ENCODE measurements around the gene CRYBA2.
A peak's percentile ranks its signal among the peaks of the same experiment; 100 is the strongest.

Gene CRYBA2

DNA sequence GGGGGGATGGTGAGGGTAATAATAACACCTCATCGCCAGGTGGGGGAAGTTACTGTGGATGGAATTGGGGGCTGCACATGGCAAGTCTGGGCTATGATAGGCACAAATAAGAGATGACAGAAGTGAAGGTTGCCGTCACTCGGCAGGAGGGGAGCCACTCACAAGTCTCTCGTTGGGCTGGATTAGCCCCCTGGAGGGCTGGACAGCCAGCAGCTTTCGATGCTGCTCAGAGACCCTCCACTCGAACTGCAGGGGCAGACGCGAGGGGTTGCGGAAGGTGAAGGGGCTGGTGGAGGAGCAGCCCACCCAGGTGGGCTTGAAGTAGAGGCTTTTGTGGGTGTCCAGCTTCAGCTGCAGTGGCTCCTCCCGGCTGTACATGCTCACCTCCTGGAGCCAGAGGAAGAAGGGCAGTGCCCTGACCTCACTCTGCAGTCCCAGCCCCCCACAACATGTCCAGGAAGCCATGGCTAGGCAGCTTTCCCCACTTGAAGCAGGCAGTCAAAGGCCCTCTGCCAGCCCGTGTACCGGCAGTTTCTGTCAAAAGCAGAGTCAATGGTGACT is 29.9 kb upstream of the CRYBA2 start:
- no peak for DNase-seq (ENCODE audit: low spot score)

DNA sequence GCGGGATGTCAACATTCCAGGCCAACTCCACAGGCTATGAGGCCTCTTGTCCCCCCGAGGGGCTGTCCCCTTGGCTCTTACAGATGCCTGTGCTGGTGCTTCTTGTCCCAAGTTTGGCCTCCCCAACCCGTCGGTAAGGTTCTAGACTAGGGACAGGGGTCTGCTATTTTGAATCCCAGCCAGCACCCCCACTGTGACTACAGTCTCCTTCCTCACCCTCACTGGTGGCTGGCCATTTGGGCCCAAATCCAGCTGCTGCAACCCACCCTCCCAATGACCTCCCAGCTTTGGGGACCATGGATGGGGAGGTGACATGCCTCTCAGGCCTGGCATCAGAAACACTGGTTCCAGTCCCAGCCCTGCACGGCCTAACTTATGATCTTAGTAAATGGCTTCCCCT is 29.4 kb upstream of the CRYBA2 start:
- no peak for DNase-seq (ENCODE audit: low spot score)

DNA sequence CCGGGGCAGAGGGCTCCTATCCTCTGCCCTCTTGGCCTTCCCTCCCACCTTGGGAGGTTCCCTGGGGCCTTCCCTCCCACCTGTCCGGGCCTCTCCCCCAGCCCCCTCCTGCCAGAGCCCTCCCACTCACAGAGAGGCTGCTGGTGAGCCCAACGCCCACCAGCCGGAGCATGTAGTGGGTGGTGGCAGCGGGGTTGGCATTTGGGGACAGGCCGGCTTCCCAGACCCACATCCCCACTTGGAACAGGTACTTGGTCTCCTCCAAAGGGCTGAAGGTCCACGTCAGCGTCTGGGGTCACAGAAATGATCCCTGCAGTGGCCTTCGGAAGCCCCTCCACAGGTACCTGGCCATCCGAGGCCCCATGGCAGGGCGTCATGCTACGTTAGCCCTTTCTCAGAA is 28.8 kb upstream of the CRYBA2 start:
- no peak for DNase-seq (ENCODE audit: low spot score)

DNA sequence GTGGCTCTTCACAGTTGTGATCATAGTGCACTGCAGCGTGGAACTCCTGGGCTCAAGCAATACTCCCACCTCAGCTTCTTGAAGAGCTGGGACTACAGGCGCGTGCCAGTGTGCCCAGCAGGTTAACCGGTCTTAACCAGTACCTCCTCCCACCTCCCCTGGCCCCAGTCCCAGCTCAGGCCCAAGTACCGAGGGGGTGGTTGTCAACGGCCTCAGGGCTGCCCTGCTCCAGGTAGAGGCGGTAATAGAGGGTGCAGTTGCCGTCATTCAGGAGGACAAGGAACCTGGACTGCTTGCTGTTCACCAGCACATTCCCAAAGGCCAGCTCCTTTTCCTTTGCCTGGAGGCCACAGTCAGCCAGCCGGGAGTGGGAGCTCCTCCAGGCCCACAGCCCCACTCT is 28.4 kb upstream of the CRYBA2 start:
- no peak for DNase-seq (ENCODE audit: low spot score)

DNA sequence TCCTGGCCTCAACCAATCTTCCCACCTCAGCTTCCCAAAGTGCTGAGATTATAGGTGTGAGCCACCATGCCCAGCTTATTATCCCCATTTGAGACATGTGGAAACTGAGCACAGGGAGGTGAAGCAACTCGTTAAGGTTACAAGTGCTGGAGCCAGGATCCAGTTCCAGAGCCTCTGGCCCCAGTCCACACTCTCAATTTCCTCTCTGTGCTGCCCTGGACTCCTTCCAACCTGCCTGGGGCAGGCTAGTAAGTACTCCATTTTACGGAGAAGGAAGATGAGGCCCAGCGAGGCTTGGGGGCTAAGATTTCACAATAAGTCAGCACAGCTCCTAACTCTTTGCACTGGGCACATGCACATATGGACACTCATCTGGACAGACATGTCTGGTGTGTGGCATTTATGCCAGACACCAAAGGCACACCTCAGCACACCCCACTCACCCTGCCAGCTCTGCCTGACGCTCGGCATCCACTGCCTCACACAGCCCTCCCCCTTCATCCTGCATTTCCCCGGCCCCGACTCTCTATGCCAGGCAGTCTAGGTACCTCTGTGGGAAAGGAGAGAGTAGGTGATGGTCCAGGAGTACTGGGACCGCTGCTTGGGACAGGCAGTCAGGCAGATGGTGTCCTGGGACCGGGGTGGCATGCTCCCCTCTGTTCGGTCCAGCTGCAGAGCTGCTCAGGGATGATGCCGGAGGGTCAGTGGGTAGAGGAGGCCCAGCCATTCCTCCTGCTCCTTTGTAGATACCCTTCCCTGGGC is 27.6 kb upstream of the CRYBA2 start:
- DNase-seq (ENCODE audit: low spot score), result no peak

DNA sequence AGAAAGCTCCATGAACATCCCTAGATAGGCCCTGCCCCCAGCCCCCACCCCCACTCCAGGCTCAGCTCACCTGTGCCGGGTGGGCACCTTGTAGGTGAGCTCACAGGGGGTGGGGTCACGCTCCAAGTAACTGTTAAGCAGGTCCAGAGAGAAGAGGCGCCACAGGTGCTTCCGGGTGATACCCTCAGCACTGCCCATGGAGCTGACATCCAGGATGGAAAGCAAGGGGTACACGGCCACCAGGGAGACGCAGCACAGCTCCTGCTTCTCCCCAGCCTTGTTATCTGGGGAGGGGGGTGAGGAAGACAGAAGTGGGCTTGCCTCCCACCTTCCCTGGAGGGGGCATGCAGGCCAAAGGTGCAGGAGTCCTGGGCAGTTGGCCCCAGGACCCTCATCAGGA is 26.2 kb upstream of the CRYBA2 start:
- no peak for DNase-seq (ENCODE audit: low spot score)

DNA sequence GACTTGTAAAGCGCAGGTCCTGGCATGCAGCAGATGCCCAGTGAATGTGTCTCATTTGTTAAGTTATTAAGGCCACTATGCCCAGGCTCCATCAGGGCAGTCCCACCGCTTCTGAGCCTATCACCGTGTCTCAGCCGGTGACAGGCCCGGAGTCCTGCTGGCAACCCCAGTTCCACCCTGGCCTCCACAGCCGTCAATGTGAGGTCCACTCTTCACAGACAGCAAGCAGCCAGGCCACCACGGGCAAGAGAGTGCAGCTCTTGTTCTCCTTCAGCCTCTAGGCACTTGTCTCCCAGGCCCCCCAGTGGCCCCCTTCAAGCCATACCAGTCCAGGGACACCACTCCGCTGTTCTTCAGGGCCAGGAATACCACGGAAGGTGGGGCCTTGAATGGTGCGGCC is 25.5 kb upstream of the CRYBA2 start:
- no peak for DNase-seq (ENCODE audit: low spot score)

DNA sequence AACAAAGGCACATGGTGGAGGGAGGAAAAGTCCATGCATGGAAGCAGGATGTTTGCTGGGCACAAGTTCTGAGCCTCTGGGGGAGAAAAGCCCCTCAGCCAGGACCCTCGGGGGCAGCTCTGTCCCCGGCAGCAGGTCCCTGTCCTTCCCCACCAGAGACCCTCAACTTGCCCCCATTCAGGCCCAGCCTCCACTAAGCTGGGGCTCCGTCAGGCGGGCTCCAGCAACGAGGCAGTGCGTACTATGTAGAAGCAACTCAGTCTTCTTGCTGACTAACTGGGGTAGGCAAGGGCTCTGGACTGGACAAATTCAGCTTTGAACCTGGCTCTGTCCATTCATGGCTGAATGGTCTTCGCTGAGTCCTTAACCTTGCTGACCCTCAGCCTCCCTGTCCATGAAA is 25.1 kb upstream of the CRYBA2 start:
- no peak for DNase-seq (ENCODE audit: low spot score)

DNA sequence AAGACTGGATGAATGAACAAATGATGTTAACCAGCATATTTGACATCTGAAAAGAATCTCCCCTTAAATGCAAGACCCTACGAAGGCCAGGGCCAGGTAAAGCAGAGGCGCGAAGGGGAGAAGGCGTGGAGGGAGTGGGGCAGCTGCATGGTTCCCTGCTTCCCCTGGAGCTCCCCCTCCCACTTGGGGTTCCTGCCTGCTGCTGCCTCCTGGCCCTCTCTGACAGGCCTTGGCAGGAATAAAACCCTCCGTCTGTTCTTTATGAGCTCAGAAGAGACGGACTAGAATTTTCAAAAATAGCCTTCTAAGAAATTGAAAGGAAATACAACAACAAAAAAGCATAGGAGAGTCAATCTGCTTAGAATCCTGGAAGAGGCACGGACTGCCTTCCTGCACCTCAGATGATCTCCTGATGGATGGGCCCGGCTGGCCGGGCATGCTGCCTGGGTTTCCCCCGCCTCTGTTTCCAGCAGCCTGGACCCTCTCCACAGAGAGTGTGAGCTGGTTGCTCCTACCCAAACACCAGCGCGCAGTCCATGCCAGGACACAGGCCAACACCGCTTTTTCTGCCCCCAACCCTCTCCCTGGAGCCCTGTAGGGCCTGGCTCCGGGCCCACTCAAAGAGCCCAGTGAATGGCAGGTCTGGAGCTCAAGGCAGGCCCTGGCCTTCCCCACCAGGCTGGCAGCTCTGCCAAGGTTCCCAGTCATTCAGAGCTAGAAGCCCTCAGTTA is 24.1 kb upstream of the CRYBA2 start:
- no peak for DNase-seq (ENCODE audit: low spot score)

DNA sequence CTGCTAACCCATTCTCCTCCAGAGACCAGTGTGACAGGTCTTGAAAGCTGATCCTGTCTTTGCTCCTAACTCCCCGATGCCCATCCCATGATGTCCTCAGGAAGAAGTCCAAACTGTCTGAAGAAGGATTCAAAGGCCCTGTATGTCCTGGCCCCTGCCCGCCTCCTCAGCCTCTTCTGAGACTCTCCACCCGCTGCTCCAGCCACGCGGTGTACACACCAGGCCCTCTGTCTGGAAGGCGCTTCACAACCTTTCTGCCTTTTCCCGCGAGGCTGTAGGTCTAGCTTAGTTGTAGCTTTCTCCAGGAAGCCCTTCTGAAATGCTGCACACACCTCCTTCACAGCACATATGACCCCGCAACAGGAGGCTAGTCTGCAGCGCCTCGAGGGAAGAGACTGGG is 23.5 kb upstream of the CRYBA2 start:
- DNase-seq (ENCODE audit: low spot score), result no peak

DNA sequence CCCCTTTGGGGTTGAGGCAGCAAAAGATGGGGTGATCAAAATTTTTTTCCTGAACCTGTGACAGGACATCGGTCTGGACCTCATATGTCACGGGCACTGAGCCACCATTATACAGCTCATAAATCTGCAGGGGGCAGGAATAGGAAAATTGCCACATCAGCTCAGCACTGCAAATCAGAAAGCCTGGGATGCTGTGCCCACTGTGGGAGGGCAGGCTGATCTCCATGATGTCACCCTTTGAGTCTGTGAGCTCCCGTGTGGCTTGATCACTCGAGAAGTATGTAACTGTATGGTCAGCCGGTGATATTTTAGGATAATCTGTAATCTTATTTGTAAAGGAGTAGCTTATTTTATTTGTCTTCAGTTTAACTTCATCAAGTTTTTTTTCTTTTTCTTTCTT is 17.7 kb upstream of the CRYBA2 start:
- no peak for DNase-seq (ENCODE audit: low spot score)

DNA sequence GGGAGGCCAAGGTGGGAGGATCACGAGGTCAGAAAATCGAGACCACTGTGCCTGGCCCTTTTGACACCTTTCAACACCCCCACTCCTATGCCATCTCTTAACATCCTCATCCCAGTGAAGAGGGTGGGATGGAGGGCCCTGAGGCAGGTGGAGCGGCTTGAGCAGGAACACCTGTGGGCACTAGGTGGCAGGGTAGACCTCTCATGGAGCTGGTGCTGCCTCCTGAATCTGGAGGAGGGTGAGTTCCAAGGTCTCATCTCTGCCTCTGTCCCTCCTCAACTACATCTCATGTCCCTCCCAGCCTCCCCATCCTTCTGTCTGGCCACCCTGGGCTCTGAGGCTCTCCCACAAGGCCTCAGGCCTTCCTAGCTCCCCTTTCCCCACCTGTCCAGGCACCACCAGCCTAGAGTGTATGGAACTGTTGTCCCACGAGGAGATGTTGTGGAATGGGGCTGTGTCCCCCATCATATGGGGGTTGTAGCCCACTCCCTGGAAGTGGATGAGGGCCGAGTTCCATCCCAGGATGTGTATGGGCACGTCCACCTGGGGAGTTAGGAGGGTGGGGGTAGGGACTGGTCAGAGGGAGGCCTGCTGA is 17.0 kb upstream of the CRYBA2 start:
- DNase-seq (ENCODE audit: low spot score), result peak; percentile 45

DNA sequence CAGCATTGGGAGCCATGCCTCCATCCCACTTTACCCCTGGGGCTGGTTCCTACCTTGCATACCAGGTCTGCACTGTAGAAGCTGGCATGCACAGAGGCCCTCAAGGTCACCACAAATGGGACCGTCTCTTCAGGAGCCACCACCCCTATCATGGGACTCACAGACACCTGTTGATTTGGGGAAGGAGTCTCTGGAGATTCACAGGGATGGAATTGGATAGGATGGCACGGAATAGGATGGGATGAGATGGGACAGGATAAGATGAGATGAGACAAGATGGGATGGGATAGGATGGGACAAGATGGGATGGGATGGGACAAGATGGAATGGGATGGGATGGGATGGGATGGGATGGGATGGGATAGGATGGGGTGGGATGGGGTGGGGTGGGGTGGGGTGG is 16.1 kb upstream of the CRYBA2 start:
- no peak for DNase-seq (ENCODE audit: low spot score)

DNA sequence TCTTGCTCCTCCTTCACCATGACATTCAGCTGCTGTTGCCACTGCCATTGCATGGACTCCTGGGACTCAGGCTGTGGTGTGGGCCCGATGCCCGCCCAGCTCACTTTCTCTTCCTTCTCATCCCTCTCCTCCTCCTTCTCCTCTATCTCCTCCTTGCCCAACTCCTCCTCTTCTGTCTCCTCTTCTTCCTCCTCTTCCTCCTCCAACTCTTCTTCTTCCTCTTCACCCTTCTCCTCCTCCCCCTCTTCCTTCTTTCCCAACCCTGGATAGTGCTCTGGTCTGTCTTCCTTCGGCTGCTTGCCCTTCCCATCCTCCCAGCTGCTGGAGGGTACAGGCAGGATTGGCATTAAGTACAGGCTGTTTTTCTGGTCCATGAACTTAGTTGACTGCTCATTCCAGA is 10.8 kb upstream of the CRYBA2 start:
- DNase-seq (ENCODE audit: low spot score), result no peak

DNA sequence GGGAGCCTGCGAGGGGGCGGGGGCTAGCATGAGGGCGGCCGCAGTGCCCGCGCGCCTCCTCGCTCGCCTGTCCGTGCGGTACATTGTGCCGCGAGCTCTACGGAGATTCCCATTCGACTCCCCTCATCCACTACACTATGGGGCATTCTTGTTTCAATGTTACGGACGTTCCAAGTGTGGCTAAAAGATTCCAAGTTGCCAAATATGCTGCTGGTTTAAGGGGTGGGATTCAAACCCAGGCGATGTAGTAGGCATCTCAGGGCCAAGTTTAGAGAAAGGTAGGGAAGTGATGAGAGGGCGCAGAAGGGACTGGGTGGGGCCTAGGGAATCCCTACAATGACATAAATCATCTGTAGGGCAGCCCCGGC is 10.0 kb upstream of the CRYBA2 start:
- no peak for DNase-seq (ENCODE audit: low spot score)

DNA sequence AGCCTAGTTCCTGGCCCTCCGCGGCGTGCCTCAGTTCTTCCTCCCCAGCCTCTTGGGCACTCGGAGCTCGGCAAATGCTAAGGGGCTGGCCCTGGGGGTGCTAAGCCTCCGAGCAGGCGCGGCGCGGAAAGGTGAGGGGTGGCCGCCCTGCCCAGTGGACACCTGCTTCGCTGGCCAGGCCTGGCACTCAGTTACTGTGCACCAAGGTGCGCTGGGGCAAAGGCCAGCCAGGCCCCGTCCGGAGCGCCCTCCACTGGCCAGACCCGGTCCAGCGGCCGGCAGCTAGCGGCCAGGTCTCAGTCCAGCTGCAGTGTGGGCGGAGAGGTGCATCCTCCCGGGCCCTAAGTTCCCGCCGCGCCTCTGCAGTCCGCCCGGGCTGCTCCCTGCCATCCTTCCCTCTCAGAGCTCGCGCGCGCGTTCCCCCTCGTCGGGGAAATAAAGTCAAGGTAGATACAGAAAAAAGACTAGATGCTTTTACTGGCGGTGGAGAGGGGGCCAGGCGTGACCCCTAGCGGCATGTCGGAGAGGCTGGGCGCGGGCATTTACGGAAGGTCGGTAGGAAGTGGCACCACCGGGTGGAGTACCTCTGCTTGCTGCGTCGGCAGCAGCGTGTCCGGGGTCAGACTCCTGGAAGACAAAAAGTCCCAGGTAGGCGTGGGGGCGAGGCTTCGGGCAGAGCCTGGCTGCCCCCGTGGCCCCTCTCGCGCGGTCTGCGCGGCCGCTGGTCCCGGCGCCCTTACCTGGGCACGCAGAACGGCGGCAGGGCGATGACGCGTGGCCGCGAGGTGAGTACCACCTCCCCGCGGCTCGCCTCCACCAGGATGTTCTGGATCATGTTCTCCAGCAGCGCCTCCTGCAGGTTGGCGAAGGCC is 9.4 kb upstream of the CRYBA2 start:
- peak; percentile 86 for DNase-seq (ENCODE audit: low spot score)

DNA sequence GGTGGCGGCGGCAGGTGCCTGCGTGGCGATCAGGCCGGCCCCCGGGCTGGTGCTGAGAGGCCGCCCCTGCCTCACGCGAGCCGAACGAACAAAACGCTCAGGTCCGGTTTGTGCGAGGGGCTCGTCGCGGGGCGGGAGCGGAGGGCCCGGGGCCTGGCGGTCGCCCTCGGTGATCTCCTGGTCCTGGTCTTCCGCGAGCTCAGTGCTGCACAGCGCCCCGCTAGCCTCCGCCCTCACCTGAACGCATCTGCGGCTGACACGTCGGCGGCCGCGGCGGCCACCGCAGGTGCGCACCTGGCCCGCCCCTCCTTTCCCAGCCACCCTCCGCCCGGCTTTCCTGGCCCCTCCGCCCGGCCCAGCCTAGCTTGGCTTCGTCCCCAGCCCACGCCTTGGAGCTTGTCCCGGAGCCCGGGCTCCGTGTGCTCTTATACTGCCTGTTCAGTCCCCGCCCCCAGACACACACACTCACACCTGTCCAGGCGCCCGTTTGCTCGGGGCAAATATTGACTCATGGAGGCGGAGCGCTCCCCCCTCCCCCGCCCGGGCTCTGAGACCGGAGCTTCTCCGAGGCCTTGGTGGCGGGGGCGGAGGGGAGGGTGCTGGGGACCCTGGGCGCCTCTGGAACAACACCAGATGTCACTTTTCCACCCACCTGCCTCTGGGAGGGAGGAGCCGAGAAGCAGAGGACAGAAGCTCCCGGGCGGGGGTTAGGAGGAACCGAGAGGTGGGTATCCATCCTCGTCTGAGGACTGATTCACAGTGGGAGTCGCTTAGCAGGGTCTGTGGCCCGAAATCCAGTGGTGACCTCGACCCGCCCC is 8.6 kb upstream of the CRYBA2 start:
- peak; percentile 93 for DNase-seq (ENCODE audit: low spot score)

DNA sequence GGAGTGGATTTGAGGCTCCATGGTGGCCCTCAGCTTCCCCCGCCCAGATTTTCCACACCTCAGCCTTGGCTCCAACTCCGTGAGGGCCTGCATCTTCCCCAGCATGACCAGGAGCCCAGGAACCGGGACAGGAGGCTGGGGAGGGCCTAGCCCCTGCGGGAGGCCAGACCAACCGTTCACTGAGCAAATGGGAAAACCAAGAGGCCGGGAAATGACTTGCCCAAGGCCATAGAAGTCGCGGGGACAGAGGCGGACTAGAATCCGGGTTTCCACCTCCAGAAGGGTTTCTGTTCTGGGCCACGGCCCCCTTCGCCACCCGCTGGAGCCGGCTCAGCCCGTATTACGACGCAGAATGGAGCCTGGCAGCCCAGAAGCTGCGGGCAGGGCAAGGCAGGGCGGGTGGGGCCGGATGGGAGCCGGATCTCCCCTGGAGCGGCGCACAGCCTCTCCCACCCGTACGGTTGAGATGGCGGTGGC is 7.9 kb upstream of the CRYBA2 start:
- no peak for DNase-seq (ENCODE audit: low spot score)

DNA sequence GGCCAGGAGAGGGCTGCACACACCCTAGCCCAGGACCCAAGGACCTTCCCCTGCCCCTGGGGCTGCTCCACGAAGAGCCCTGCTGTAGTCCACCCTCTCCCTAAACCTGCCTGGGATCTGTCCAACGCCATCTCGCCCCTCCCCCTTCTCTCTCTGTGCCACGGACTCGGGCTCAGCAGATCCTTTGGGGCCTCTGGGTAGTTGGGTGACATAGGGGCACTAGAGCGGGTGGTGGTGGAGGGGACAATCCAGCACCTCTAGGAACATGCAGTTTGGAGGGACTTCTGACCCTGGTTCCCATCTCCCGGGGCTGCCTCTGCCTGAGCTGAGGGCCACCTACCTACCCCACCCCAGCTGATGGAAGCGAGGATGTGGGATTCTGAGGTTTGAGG is 7.3 kb upstream of the CRYBA2 start:
- peak; percentile 73 for DNase-seq (ENCODE audit: low spot score)

DNA sequence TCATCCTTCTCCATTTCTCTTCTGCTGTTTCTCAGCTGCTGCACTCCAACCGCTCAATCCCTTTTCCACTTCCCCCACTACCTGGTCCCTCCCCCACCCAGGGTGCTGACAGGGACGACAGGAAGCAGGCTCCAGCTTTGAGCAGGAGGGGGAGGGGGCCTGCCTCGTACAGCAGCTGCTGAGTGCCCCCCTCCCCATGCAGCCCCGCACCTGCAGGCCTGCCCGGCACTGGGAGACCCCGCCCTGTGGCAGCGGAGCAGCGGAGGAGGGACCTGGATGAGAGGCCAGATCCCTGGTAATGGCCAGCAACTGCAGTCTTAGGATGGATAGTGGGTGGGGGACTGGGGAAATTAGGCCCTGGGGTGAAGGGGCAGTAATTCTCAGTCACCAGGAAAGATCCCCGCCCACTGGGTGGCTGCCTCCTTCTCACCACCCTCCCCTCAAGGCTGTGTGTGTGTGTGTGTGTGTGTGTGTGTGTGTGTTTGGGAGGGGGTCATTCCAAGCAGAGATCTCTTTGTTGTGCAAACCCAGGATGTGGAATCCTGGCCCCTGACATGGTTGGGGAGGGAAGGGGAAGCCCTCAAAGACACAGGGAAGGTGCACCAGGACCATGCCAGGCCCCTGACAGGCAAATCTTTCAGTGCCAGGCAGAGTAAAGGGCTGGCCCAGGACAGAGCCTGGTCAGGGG is 6.8 kb upstream of the CRYBA2 start:
- peak; percentile 98 for DNase-seq (ENCODE audit: low spot score)

All from SK-N-DZ (cell line).